ENCODE data around the gene POGK.

The POGK gene

DNA sequence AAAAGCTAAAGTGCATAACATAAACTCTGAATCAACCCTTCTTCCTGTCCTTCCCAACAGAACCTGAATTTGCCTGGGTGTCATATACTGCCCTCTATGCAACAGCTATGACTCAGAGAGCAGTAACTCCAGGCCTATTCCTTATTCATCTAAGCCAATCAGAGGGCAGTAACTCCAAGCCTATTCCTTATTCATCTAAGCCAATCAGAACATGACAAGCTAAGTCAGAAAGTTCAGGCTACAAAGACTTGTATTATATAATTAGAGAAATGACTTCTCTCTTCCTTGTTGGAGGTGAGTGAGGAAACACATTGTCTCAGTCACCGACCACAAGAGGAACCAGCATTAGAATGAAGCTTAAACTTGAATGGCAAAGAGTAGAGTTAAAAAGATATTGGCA, 63.0 kb downstream of the POGK start:
- TF ChIP-seq POLR2AphosphoS5 (IDR thresholded peaks at IDR 0.05; ENCODE audit: low read depth, low read length) (no peak), TAF1 (IDR thresholded peaks at IDR 0.05; ENCODE audit: borderline replicate concordance, insufficient read depth, low read length) (no peak), FOXP2 (optimal IDR thresholded peaks at IDR 0.05; ENCODE audit: borderline replicate concordance, extremely low read depth, extremely low read length, insufficient read depth) (no peak), SIN3A (IDR thresholded peaks at IDR 0.05; ENCODE audit: borderline replicate concordance, insufficient read depth, low read length) (no peak)
- TF ChIP-seq, protein P1, sequence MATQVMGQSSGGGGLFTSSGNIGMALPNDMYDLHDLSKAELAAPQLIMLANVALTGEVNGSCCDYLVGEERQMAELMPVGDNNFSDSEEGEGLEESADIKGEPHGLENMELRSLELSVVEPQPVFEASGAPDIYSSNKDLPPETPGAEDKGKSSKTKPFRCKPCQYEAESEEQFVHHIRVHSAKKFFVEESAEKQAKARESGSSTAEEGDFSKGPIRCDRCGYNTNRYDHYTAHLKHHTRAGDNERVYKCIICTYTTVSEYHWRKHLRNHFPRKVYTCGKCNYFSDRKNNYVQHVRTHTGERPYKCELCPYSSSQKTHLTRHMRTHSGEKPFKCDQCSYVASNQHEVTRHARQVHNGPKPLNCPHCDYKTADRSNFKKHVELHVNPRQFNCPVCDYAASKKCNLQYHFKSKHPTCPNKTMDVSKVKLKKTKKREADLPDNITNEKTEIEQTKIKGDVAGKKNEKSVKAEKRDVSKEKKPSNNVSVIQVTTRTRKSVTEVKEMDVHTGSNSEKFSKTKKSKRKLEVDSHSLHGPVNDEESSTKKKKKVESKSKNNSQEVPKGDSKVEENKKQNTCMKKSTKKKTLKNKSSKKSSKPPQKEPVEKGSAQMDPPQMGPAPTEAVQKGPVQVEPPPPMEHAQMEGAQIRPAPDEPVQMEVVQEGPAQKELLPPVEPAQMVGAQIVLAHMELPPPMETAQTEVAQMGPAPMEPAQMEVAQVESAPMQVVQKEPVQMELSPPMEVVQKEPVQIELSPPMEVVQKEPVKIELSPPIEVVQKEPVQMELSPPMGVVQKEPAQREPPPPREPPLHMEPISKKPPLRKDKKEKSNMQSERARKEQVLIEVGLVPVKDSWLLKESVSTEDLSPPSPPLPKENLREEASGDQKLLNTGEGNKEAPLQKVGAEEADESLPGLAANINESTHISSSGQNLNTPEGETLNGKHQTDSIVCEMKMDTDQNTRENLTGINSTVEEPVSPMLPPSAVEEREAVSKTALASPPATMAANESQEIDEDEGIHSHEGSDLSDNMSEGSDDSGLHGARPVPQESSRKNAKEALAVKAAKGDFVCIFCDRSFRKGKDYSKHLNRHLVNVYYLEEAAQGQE (IDR thresholded peaks at IDR 0.05; ENCODE audit: insufficient read depth in 1 of 2, low read depth in 2 of 2, low read length in 2 of 2) = no peak

DNA sequence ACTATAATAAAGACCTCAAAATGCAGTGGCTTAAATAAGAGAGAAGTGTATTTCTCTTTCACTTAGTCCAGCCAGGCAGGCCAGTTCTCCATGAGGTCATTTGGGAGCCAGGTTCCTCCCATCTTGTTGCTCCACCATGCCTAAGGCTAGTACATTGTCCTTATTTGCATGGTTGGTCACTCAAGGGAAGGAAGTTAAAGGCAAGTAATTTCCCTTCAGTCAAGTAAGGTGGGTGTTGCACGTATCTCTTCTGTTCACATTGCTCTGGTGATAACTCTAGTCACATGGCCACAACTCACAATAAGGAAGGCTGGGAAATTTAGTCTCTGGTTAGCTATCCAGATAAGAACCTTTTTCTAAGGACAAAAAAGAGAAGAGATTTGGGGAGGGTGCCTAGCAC, 64.0 kb downstream of the POGK start:
- no peak for TF ChIP-seq TAF1 (IDR thresholded peaks at IDR 0.05; ENCODE audit: borderline replicate concordance, insufficient read depth, low read length)
- TF ChIP-seq POLR2AphosphoS5 (IDR thresholded peaks at IDR 0.05; ENCODE audit: low read depth, low read length) = no peak
- TF ChIP-seq, protein P1 (IDR thresholded peaks at IDR 0.05; ENCODE audit: insufficient read depth in 1 of 2, low read depth in 2 of 2, low read length in 2 of 2) = no peak
- no peak for TF ChIP-seq FOXP2 (optimal IDR thresholded peaks at IDR 0.05; ENCODE audit: borderline replicate concordance, extremely low read depth, extremely low read length, insufficient read depth)
- TF ChIP-seq SIN3A (IDR thresholded peaks at IDR 0.05; ENCODE audit: borderline replicate concordance, insufficient read depth, low read length) = no peak

DNA sequence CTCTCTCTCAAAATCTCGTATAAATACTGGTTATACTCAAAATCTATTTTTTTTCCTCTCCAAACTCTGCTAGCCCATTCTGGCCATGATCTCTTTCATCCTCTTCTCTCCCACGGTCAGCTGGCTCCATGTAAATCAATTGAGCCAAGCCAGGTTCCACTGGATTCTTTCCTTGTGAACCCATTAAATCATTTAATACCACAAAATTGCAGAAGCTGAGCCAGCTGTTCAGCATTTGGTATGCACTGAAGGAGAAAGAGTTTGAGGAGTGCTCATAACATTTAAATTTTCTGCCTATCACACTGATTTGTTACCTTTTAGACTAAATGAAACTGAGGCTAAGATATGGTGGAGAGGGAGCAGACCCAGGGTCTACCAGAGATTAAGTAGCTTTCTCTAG, 65.9 kb downstream of the POGK start:
- TF ChIP-seq SIN3A (IDR thresholded peaks at IDR 0.05; ENCODE audit: borderline replicate concordance, insufficient read depth, low read length) = no peak

DNA sequence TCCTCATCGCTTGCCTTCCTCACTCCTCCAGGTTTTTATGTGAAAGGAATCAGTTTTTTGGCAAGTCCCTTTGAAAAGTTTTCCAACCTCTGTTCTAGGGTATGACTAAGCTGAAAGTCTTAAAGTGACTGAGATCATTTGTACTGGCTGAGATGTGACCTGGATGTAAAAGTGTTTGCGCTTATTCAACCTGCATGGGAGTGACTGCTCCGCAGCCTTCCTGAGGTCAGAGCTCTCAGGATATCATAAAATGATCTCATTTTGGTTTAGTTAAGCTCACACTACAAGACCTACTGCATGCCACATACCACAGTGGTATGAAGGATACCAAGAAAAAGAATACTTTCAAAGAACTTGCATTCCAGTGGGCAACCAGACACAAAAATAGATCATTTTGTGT, 66.6 kb downstream of the POGK start:
- TF ChIP-seq SIN3A (IDR thresholded peaks at IDR 0.05; ENCODE audit: borderline replicate concordance, insufficient read depth, low read length) (no peak), POLR2AphosphoS5 (IDR thresholded peaks at IDR 0.05; ENCODE audit: low read depth, low read length) (no peak), FOXP2 (optimal IDR thresholded peaks at IDR 0.05; ENCODE audit: borderline replicate concordance, extremely low read depth, extremely low read length, insufficient read depth) (no peak), TAF1 (IDR thresholded peaks at IDR 0.05; ENCODE audit: borderline replicate concordance, insufficient read depth, low read length) (no peak)
- TF ChIP-seq, protein P1 (IDR thresholded peaks at IDR 0.05; ENCODE audit: insufficient read depth in 1 of 2, low read depth in 2 of 2, low read length in 2 of 2) = no peak
